ENCODE data around the gene UBE2D2. TPM values are rescaled to one million over a fixed set of nuclear protein-coding genes. Genes with fewer than 3 reads are reported as not detected.

The UBE2D2 gene
- total RNA-seq, 4 donors from 2014 or later, result 98.5 to 199 (median 131) TPM

GRCh38 chr5:139514486-139514856, 46.7 kb upstream of the UBE2D2 start:
- Histone ChIP-seq H3K36me3 (no peaks in the 10 kb centered on the region), H3K27me3 (no peaks in the 10 kb centered on the region), H3K27ac (peak overlapping the region in 1 of 4 donors; percentile 2), H3K4me1 (peaks cover 0 to 8% of the 10 kb centered on the region in 2 donors), H3K9me3 (no peaks in the 10 kb centered on the region), H3K4me3 (no peak overlapping the region)
- in situ Hi-C loops (cut with MboI; ENCODE audit: low sequenced_read_pairs in 4 of 4) (no loop called here), intact Hi-C loops (cut with DNase I; ENCODE audit: low total_unique reads) (no loop called here)
- ATAC-seq (no peak), DNase-seq (no peak)
- TF ChIP-seq CTCF (IDR thresholded peaks at IDR 0.05 in 4 of 5, conservative IDR thresholded peaks at IDR 0.05 in 1 of 5) (no peak), POLR2A (IDR thresholded peaks at IDR 0.05) (no peak)

- Histone ChIP-seq H3K36me3 (no peaks in the 10 kb centered on the region), H3K27me3 (no peaks in the 10 kb centered on the region), H3K4me1 (peaks cover 7 to 8% of the 10 kb centered on the region in 2 donors), H3K9me3 (no peaks in the 10 kb centered on the region), H3K27ac (peak overlapping the region; percentile 83 to 95 (median 90)), H3K4me3 (peak overlapping the region; percentile 58 to 79 (median 63))
- intact Hi-C loops (cut with DNase I; ENCODE audit: low total_unique reads) (loop anchor here (2.0 to 5.0 kb wide), 4 partner anchors 43 to 174 kb away; partner anchors contain the start of genes DNAJC18 and UBE2D2), in situ Hi-C loops (cut with MboI; ENCODE audit: low sequenced_read_pairs in 4 of 4) (loop anchor here (5.0 kb wide), 3 partner anchors 91 to 101 kb away; no protein-coding TSS in a partner anchor)
- ATAC-seq (peak; percentile 82 to 90), DNase-seq (peak; percentile 78 to 88)
- peak; percentile 36 to 54 for TF ChIP-seq POLR2A (IDR thresholded peaks at IDR 0.05)
- TF ChIP-seq CTCF (IDR thresholded peaks at IDR 0.05 in 4 of 5, conservative IDR thresholded peaks at IDR 0.05 in 1 of 5), result peak in 4 of 5 experiments; percentile 93 to 99 (median 98)
These were observed 43.2 kb upstream of the UBE2D2 start for GRCh38 chr5:139517683-139518564.

GRCh38 chr5:139523635-139524445, 37.3 kb upstream of the UBE2D2 start:
- no peaks in the 10 kb centered on the region for H3K36me3 ChIP-seq
- in situ Hi-C loops (cut with MboI; ENCODE audit: low sequenced_read_pairs in 4 of 4) (no loop called here), intact Hi-C loops (cut with DNase I; ENCODE audit: low total_unique reads) (no loop called here)
- no peak for ATAC-seq
- DNase-seq, result no peak
- no peaks in the 10 kb centered on the region for H3K9me3 ChIP-seq
- no peak overlapping the region for H3K4me3 ChIP-seq
- no peaks in the 10 kb centered on the region for H3K27me3 ChIP-seq
- TF ChIP-seq POLR2A (IDR thresholded peaks at IDR 0.05) (no peak), CTCF (IDR thresholded peaks at IDR 0.05 in 4 of 5, conservative IDR thresholded peaks at IDR 0.05 in 1 of 5) (no peak)
- H3K27ac ChIP-seq, result no peak overlapping the region
- H3K4me1 ChIP-seq, result peaks cover 7 to 19% of the 10 kb centered on the region in 2 donors

- intact Hi-C loops (cut with DNase I; ENCODE audit: low total_unique reads) (no loop called here), in situ Hi-C loops (cut with MboI; ENCODE audit: low sequenced_read_pairs in 4 of 4) (no loop called here)
- Histone ChIP-seq H3K4me3 (no peak overlapping the region), H3K9me3 (no peaks in the 10 kb centered on the region), H3K4me1 (peaks cover 7 to 19% of the 10 kb centered on the region in 2 donors), H3K27me3 (no peaks in the 10 kb centered on the region), H3K27ac (no peak overlapping the region), H3K36me3 (no peaks in the 10 kb centered on the region)
- TF ChIP-seq CTCF (IDR thresholded peaks at IDR 0.05 in 4 of 5, conservative IDR thresholded peaks at IDR 0.05 in 1 of 5) (no peak), POLR2A (IDR thresholded peaks at IDR 0.05) (no peak)
- ATAC-seq, result no peak
- DNase-seq, result no peak
These were observed 36.7 kb upstream of the UBE2D2 start for GRCh38 chr5:139524446-139524845.

Measured in gastrocnemius medialis (tissue), 4 donors.